Stimulated activated CD8-positive, alpha-beta memory T cell treated with anti-CD3 and anti-CD28 coated beads, Interleukin-7, amount 100 ng/mL, for 24 hours (primary cell): ENCODE data around the gene ADD1.
"Not testable (repeated sequence)": the region's sequence is repeated elsewhere in the genome, so short reads cannot be mapped to it uniquely, and the experiment has no call there.

Experiments
- DNase-seq: peaks from one replicate; pipeline ENCODE4 v3.0.0-alpha.2; 2020; ENCODE audit warnings: low read depth

Gene ADD1

GRCh38 chr4:2922453-2923101, 78.9 kb downstream of the ADD1 start:
- DNase-seq = not testable (repeated sequence)

GRCh38 chr4:2923141-2923551, 79.5 kb downstream of the ADD1 start:
- no peak for DNase-seq

- DNase-seq = no peak
Observed at GRCh38 chr4:2923668-2924173, 80.1 kb downstream of the ADD1 start.

DNA sequence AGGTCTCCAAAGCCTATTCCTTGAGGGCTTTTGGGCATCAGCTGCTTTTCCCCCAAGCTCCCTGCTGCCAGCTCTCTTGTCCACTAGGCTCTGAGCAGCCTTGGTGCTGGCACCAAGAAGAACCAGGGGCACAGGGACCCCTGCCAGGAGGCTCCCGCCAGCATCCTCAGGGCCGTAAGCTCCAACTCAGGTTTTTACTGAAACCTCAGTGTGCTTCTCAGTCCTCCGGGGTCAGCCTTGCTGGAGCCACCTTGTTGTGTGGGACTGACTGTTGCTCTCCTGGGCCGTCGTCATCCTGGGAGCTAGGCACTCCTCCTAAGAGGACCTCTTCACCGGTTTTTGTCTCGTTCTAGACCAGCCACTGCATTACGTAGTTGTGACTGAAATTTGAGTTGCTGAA, 80.6 kb downstream of the ADD1 start:
- DNase-seq = no peak

DNA sequence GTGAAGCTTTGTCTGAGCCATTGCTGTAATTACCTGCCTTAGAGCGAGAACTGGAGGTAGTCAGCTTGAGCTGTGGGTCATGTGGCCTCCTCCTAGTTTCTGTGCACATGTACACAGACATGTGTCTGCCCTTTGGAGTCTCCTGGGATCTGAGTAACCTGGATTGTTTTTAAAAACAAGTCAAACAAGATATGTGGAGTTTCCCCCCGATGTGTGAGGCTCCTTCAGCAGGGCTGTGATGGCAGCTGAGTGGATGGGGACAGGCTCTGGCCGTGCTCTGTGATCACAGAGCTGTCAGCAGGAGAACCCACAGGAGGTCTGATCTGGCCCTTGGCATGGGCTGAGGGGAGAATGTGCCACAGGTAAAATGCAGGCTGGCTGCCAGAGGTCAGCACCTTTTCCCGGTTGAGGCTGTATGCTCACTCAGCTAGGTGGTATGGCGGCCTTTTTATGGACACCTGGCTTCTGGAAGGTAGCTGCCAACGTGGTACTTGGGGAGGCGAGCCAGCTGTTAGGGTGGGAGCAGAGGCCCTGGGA, 81.2 kb downstream of the ADD1 start:
- no peak for DNase-seq

GRCh38 chr4:2925496-2925895, 81.9 kb downstream of the ADD1 start:
- no peak for DNase-seq

DNA sequence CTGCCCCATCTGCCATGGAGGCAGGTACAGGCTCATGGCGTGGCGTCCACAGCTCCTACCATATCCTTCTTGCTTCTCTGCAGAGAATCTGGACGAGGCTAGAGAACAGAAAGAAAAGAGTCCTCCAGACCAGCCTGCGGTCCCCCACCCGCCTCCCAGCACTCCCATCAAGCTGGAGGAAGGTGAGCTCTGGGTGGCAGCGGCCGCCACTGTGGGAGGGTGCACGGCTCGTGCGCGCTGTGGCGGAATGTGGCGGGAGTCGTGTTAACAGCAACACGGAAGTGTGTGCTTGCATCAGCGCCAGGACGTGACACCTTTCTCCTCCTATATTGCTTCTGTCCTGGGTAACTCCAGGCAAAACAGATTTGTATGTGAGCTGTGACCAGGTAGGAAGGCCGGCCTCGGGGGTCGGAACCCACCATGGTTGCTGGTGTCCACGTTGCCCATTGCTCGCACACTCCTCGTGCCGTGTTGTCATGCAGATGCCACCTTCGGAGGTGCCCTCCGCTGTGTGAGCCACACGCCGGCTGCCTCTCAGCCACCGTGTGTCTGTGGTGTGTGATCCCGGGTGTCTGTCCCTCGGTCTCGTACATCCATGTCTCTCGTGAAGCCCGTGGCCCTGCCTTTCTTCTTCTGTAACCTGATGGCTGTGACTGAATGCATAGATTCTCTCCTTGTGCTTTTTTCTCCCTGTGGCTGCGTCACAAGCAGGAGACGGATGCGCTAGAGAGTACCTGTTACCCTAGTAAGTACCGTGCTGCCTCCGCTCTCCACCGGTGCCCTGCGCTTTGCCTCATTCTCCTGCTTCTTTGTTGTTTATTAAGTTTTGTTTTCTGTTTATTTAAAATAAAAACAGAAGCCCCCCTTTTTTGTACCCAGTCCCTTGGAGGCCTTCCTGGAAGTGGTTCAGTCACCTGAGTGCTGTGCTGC, 82.6 kb downstream of the ADD1 start:
- DNase-seq = no peak

- DNase-seq = no peak
Observed at GRCh38 chr4:2927016-2927695, 83.5 kb downstream of the ADD1 start.

- DNase-seq = no peak
Observed at GRCh38 chr4:2927696-2928075, 84.0 kb downstream of the ADD1 start.

DNA sequence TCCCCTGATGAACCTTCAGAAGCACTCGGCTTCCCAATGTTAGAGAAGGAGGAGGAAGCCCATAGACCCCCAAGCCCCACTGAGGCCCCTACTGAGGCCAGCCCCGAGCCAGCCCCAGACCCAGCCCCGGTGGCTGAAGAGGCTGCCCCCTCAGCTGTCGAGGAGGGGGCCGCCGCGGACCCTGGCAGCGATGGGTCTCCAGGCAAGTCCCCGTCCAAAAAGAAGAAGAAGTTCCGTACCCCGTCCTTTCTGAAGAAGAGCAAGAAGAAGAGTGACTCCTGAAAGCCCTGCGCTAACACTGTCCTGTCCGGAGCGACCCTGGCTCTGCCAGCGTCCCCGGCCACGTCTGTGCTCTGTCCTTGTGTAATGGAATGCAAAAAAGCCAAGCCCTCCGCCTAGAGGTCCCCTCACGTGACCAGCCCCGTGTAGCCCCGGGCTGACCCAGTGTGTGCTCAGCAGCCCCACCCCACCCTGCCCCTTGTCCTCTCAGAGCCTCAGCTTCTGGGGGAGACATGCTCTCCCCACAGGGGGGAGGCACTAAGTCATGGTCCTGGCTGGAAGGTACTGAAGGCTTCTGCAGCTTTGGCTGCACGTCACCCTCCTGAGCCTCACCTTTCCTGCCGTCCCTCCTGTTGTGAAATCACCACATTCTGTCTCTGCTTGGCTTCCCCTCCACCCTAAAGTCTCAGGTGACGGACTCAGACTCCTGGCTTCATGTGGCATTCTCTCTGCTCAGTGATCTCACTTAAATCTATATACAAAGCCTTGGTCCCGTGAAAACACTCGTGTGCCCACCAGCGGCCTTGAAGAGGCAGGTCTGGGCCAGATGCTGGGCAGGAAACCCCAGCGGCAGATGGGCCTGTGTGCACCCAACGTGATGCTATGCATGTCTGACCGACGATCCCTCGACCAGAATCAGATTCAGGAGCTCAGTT, 84.9 kb downstream of the ADD1 start:
- DNase-seq = no peak

DNA sequence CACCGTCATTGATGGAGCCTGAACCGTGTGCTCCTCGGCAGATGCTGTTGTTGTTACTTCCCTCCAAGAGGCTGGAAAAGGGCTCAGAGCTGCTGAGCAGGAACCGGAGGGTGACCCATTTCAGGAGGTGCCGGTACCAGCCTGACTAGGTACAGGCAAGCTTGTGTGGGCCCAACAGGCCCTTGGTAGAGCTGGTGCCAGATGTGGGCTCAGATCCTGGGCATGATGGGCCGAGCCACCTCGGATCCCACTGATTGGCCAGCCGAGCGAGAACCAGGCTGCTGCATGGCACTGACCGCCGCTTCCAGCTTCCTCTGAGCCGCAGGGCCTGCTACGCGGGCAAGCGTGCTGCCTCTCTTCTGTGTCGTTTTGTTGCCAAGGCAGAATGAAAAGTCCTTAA, 85.8 kb downstream of the ADD1 start:
- DNase-seq = no peak

DNA sequence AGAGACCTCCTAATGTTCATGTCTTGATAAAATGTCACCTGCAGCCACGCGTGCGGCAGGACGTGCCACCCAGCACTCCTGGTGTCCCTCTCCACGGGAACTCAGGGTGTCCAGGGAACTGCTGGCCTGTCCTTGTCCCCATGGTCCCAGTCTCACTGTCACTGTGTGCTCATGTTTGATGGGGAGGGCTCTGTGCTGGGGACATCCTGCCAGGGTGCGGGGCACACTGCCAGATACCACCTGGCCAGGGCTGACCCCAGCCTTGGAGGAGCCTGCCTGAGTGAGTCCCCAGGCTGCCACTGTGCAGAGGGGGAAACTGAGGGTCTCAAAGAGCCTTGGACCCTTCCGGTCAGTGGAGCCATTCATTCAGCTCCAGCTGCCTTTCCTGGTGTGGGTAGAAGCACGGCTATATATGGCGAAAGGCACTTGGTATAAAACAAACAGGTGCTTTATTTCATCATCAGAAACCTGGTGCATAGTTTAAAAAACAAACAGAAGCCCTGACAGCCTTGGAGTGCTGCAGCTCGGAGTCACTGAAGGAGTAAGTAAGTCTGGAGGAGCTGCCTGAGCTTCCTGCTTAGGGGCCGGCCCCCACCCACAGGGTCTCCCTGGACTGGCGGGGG, 86.6 kb downstream of the ADD1 start:
- no peak for DNase-seq

DNA sequence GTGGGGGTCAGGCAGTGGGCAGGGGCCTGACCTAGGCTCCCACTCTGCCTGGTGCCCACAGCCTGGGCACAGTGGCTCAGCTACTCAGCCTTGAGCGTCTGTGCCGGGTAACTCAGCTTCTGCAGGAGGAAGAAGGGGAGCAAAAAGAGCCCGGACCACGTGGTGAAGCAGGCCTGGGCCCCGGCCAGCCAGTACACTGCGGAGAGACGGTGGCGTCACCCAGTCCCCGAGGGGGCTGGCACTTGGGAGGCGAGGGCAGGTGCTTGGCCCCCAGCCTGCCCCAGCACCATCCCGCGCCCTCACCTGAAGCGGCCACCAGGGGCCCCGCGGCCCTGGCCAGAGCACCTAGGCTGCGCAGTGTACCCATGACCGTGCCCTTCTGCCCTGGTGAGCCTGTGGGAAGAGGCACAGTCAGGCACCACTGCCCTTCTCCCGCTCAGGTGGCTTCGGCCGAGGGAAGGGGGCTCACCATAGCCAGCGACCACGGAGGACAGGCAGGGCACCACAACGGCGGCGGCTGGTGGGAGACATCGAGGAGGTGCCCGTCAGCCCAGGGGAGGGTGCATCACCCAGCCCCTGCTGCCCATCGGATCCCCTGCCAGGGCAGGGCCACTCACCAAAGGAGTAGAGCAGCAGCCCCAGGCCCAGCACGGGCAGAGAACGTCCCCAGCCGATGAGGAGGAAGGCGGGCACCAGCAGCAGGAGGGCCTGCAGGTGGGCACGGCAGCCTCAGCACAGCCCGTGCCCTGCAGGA, 87.3 kb downstream of the ADD1 start:
- no peak for DNase-seq

DNA sequence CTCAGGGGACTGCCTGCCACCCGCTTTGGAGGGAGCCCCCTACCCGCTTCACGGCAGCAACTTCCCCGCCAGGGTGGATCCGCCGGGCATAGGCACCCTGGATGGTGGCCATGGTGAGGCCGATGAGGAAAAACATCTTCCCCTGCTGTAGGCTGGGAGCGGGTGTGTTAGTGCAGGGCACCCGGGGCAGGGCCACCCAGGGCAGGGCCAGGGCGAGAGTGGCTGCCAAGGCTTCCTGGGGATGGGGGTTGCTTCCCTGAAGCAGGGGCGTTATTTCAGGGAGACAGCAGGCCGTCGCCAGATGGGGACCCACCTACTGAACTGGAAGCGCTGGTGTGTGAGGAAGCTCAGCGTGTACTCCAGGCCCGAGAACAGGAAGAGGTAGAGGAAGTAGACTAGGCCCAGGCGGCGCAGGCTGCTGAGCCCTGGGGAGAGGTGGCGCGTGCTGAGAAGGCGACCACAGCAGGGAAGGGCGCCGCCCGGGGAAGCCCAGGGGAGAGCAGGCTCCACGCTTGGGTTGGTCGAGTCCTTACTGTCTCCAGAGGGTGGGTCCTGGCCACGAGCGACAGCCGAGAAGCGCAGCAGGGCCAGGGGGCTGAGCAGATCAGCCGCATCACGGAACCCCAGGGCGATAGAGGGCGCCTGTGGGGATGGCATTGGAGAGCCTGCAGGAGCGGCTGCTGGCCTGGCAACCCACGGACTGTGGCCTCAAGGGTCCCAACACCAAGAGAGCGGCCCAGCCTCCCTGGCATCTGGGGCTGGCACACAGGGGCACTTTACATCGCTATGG, 88.1 kb downstream of the ADD1 start:
- DNase-seq = no peak

DNA sequence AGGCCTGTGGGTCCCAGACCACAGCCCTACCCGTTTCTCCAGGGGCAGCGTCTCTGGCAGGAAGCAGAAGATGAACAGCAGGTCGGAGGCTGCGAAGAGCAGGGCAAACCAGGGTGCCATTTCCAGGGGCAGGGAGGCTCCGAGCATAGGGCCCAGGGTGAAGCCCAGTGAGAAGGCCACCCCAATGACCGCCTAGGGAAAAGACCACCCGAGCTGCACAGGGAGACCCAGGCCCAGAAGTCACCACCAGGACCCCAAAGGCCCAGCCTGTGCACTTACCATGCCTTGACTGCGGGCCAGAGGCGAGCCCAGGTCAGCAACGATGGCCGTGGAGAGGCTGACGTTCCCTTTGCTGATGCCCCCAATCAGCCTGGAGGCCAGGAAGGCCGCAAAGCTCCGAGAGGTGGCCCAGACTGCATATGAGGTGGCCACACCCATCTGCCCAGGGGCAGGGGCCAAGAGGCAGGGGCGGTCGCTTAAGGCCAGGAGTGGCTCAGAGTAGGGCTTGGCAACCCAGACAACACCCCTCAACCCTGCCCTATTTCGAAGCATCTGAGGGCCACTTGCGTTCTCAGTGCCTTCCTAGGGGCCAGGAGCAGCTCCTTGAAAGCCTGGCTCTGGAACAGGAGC, 88.8 kb downstream of the ADD1 start:
- no peak for DNase-seq

DNA sequence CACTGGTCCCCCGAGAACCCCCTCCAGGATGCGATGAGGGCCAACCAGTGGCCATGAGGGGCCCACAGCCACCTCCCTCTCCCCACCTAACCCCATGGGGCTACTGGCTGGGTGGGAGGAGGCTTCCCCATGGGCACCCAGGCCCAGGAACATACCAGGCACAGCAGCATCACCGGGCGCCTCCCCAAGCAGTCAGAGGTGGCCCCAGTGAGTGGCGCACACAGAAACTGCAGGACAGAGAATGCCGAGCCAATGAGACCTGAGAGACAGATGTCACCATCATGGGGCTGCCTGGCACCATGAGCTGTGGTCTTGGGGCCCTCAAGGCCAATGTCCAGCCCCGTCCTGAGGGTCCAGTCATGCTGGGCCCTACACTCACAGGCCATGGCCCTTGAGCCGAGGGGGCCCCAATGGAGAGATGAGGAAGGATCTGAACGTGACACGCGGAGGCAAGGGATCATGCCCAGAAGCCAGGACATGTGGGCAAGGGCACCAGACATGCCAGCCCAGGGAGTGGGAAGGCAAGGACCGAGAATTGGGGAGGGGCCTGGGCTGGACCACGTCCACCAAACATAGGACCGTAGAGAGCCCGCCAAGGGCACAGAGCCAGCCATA, 89.4 kb downstream of the ADD1 start:
- DNase-seq = no peak

GRCh38 chr4:2933566-2934076, 90.0 kb downstream of the ADD1 start:
- no peak for DNase-seq
